HepG2 (cell line): ENCODE measurements around the gene CD58. TPM values are rescaled to one million over a fixed set of nuclear protein-coding genes. Genes with fewer than 3 reads are reported as not detected.

Experiments
- ATAC-seq: fragments of 200-7000 bp; cut with Tn5 transposase; 3 replicates; pipeline ENCODE4 v1.9.1; 2020; ENCODE audit warnings: mild to moderate bottlenecking, moderate library complexity
- BruUV-seq: library from RNA; stranded (reverse); fragments of 400-500 nt; replicated peaks from 2 replicates; lab custom pipeline; 2021; lab: Mats Ljungman, UMichigan
- CTCF ChIA-PET: fragments of 300-600 bp; formaldehyde crosslinking; extraction: SDS; loops from one replicate; lab custom pipeline; 2021; ENCODE audit warnings: low total read pairs, inconsistent platforms, low intra/inter-chr PET ratio; lab: Yijun Ruan, JAX
- POLR2A ChIA-PET: fragments of 350-600 bp; sonication (Branson Sonifier 250); formaldehyde crosslinking; loops from one replicate; lab custom pipeline; 2020; ENCODE audit warnings: antibody characterized with exemption, inconsistent platforms; lab: Yijun Ruan, JAX
- DNase-seq: peaks from one replicate; pipeline ENCODE4 v3.0.0-alpha.2; 2015; ENCODE audit warnings: low spot score
- FAIRE-seq: peaks from 3 replicates; lab custom pipeline; 2011; peaks lifted over from hg19 to GRCh38; lab: Jason Lieb, UNC
- H2AFZ ChIP-seq: one replicate; pipeline ENCODE4 v1.6.1; 2011; ENCODE audit warnings: low read length, inconsistent platforms
- H3K27ac ChIP-seq: fragments of 300-600 bp; 3 replicates; pipeline ENCODE4 v1.8.0; 2011; ENCODE audit warnings: mixed run types, mild to moderate bottlenecking, mixed read lengths, low read length, inconsistent platforms; ENCODE audit not compliant: insufficient read depth; ENCODE audit errors: extremely low read length
- H3K27me3 ChIP-seq, 2 experiments: fragments of 200-600 bp in 1 of 2; 2 replicates in 1 of 2; 3 replicates in 1 of 2; pipeline versions ENCODE4 v1.6.0 to v1.8.0; 2011; ENCODE audit warnings: low read length in 2 of 2, mild to moderate bottlenecking in 2 of 2, moderate library complexity in 2 of 2, inconsistent platforms in 1 of 2; ENCODE audit not compliant: insufficient read depth in 2 of 2, control insufficient read depth in 1 of 2
- H3K36me3 ChIP-seq, 2 experiments: fragments of 200-600 bp in 1 of 2; replicated peaks in 1 of 2; 2 replicates in 1 of 2; 3 replicates in 1 of 2; pipeline versions ENCODE4 v1.5.1 to v1.8.0; 2011; ENCODE audit warnings: low read length in 2 of 2, inconsistent platforms in 1 of 2; ENCODE audit not compliant: insufficient read depth in 2 of 2, control insufficient read depth in 1 of 2
- H3K4me1 ChIP-seq: 2 replicates; pipeline ENCODE4 v1.5.1; 2012; ENCODE audit warnings: low read length, inconsistent platforms; ENCODE audit not compliant: insufficient read depth
- H3K4me2 ChIP-seq: 2 replicates; pipeline ENCODE4 v1.6.0; 2011; ENCODE audit warnings: low read depth, low read length, inconsistent platforms
- H3K4me3 ChIP-seq, 3 experiments: fragments of 200-600 bp in 1 of 3; sonication (generic), shearing (Covaris generic) in 1 of 3; replicated peaks in 1 of 3; 2 replicates each; pipeline ENCODE4 v1.5.1; 2011 to 2016; ENCODE audit warnings: low read length in 3 of 3, inconsistent platforms in 2 of 3, low read depth in 2 of 3, mild to moderate bottlenecking in 2 of 3, control low read depth in 1 of 3, mixed read lengths in 1 of 3; ENCODE audit not compliant: insufficient read depth in 1 of 3
- H3K79me2 ChIP-seq: one replicate; pipeline ENCODE4 v1.6.1; 2011; ENCODE audit warnings: low read length, inconsistent platforms; ENCODE audit not compliant: insufficient read depth
- H3K9ac ChIP-seq: 2 replicates; pipeline ENCODE4 v1.6.0; 2011; ENCODE audit warnings: mild to moderate bottlenecking, low read depth, low read length, inconsistent platforms; ENCODE audit not compliant: insufficient read depth
- H3K9me3 ChIP-seq: 2 replicates; pipeline ENCODE4 v1.5.1; 2012; ENCODE audit warnings: mild to moderate bottlenecking, low read length
- H4K20me1 ChIP-seq: 2 replicates; pipeline ENCODE4 v1.6.0; 2011; ENCODE audit warnings: inconsistent platforms, mild to moderate bottlenecking, low read length, moderate library complexity; ENCODE audit not compliant: insufficient read depth
- ARNT2 ChIP-seq: sonication (generic); formaldehyde crosslinking; IDR thresholded peaks from 2 replicates; pipeline ENCODE4 v1.8.0; 2022; ENCODE audit warnings: mild to moderate bottlenecking, low read depth, missing genetic modification reagents, moderate library complexity
- ELF3 ChIP-seq: IDR thresholded peaks from 2 replicates; pipeline ENCODE4 v1.6.1; 2016; ENCODE audit warnings: missing genetic modification reagents, missing compliant biosample characterization
- IKZF4 ChIP-seq: sonication (generic); formaldehyde crosslinking; IDR thresholded peaks from 2 replicates; pipeline ENCODE4 v1.5.1; 2020; ENCODE audit warnings: borderline replicate concordance, mild to moderate bottlenecking, low read depth, missing genetic modification reagents; ENCODE audit errors: not compliant biosample characterization
- KDM5A ChIP-seq: fragments of 200-600 bp; sonication (generic); IDR thresholded peaks from 2 replicates; pipeline ENCODE4 v1.7.0; 2018; ENCODE audit warnings: antibody characterized with exemption, mild to moderate bottlenecking, low read length, borderline replicate concordance
- PAWR ChIP-seq: sonication (generic); formaldehyde crosslinking; IDR thresholded peaks from 2 replicates; pipeline ENCODE4 v1.4.0; 2020; ENCODE audit warnings: missing genetic modification reagents, mild to moderate bottlenecking, borderline replicate concordance
- SKIL ChIP-seq: sonication (generic); formaldehyde crosslinking; IDR thresholded peaks from 2 replicates; pipeline ENCODE4 v1.8.0; 2022; ENCODE audit warnings: missing genetic modification reagents, mild to moderate bottlenecking, moderate library complexity, borderline replicate concordance
- SMAD1 ChIP-seq: sonication (generic); formaldehyde crosslinking; IDR thresholded peaks from 2 replicates; pipeline ENCODE4 v1.4.0; 2020; ENCODE audit warnings: missing genetic modification reagents, low read depth, mild to moderate bottlenecking, borderline replicate concordance
- TAF1 ChIP-seq: sonication (generic); formaldehyde crosslinking; IDR thresholded peaks from 2 replicates; pipeline ENCODE4 v1.4.0; 2020; ENCODE audit warnings: missing genetic modification reagents
- TP53 ChIP-seq: sonication (generic); formaldehyde crosslinking; conservative IDR thresholded peaks from 2 replicates; pipeline ENCODE4 v1.4.0; 2020; ENCODE audit warnings: missing genetic modification reagents
- ZNF354B ChIP-seq: sonication (generic); formaldehyde crosslinking; IDR thresholded peaks from 2 replicates; pipeline ENCODE4 v1.8.0; 2022; ENCODE audit warnings: mild to moderate bottlenecking, missing genetic modification reagents
- ZNF557 ChIP-seq: sonication (generic); formaldehyde crosslinking; IDR thresholded peaks from 2 replicates; pipeline ENCODE4 v1.4.0; 2020; ENCODE audit warnings: missing genetic modification reagents
- ZNF644 ChIP-seq: IDR thresholded peaks from 2 replicates; pipeline ENCODE4 v1.6.1; 2016; ENCODE audit warnings: low read depth
- ZSCAN29 ChIP-seq: sonication (generic); formaldehyde crosslinking; conservative IDR thresholded peaks from 2 replicates; pipeline ENCODE4 v1.4.0; 2020; ENCODE audit warnings: mild to moderate bottlenecking, missing genetic modification reagents
- WGBS: methylation state at CpG from one replicate; pipeline ENCODE4 v1.1.6; 2017; ENCODE audit warnings: low lambda C conversion rate; 5-methylcytosine and 5-hydroxymethylcytosine counted together
- in situ Hi-C: cut with HindIII; loops from 2 replicates; pipeline ENCODE4 v1.10.0; 2017; ENCODE audit warnings: low pct_unique_long_range_greater_than_20kb; ENCODE audit not compliant: extremely low pct_ligation_motif_present
- intact Hi-C: fragments of 100-400 bp; cut with micrococcal nuclease; formaldehyde crosslinking; loops from one replicate; pipeline ENCODE4 v1.10.0; 2022; ENCODE audit not compliant: unreplicated experiment
- polyA plus RNA-seq, 8 experiments: library from polyadenylated mRNA; depleted of rRNA in 3 of 8; stranded (reverse) in 7 of 8; unstranded in 1 of 8; fragments of >200 nt; fragmentation: Illumina TruSeq in 4 of 8; extraction: Trizol in 4 of 8; gene quantifications; 2 replicates each; pipeline versions ENCODE4 v1.2.1 to v1.2.3, GENCODE V29; 2011 to 2016; ENCODE audit warnings: low read depth in 4 of 8, missing spikeins in 1 of 8, mixed read lengths in 1 of 8; ENCODE audit not compliant: insufficient read depth in 1 of 8
- total RNA-seq, 5 experiments: library from RNA; depleted of rRNA; stranded (reverse); fragments of >200 nt; fragmentation: Illumina TruSeq; extraction: Trizol; gene quantifications; 2 replicates each; pipeline ENCODE4 v1.2.3, GENCODE V29; 2016; ENCODE audit warnings: low read depth in 1 of 5
- TF ChIP-seq, protein P1 (sequence below): IDR thresholded peaks from 2 replicates; pipeline ENCODE4 v1.4.0; 2020; ENCODE audit warnings: mild to moderate bottlenecking, missing genetic modification reagents
- TF ChIP-seq, protein P2 (sequence below): sonication (generic); formaldehyde crosslinking; IDR thresholded peaks from 2 replicates; pipeline ENCODE4 v1.8.0; 2022; ENCODE audit warnings: mild to moderate bottlenecking, missing genetic modification reagents, borderline replicate concordance

The CD58 gene
- total and polyA plus RNA-seq, 2 of the 13 experiments (the other 11 are each of a cell fraction or from before 2014, with no cell fraction given): 9.4 to 13.5 TPM

DNA sequence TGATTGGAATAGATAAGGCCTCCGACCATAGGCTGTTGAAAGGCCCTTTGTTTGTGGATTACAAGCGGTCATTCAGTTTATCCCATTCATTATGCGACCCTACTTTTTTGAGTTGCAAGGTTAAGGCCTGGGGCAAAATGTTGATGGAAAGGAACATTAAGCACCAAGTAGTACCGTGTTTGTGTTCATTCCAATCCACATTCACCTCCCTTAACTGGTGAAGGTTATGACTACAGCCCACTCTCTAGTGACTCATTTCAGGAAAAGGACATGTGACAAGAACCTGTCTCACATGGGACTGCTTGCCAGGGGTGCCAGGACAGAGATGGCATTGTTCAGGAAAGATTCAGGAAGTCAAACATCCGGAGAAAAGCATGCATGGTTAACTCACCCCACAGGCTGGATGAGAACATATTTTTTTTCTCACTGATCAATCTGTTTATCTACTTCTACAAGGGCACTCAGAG lies 81.6 kb downstream of the CD58 start:
- Histone ChIP-seq H3K79me2 (peaks cover 68% of the 10 kb centered on the region), H3K9me3 (no peaks in the 10 kb centered on the region), H2AFZ (no peak overlapping the region), H3K4me2 (peak overlapping the region; percentile 42; the same call in 1 of the 2 replicates), H3K27ac (peak overlapping the region; percentile 91), H4K20me1 (no peaks in the 10 kb centered on the region), H3K36me3 (peaks cover 0 to 6% of the 10 kb centered on the region in 2 experiments; a peak in 3 of 5 replicates), H3K9ac (peak overlapping the region; percentile 74), H3K4me3 (peak overlapping the region in 1 of 3 experiments; percentile 9; a peak in 1 of 6 replicates), H3K27me3 (no peaks in the 10 kb centered on the region), H3K4me1 (peaks cover 100% of the 10 kb centered on the region)
- BruUV-seq: no TSS peak
- ATAC-seq (peak; percentile 63), FAIRE-seq (peak; percentile 76), DNase-seq (peak; percentile 98)
- POLR2A ChIA-PET: interaction anchor here (1.6 to 6.5 kb wide), 6 partner anchors 9 to 72 kb away, joined by 4 to 65 read pairs (median 10); no protein-coding TSS in a partner anchor
- intact Hi-C loops: loop anchor here (5.0 kb wide), 2 partner anchors 257 to 337 kb away; no protein-coding TSS in a partner anchor
- 13% methylated on average over 5 of the region's 5 CpGs for WGBS
- in situ Hi-C loops: loop anchor here (10.0 kb wide), 1 partner anchor 84 kb away; no protein-coding TSS in a partner anchor
- CTCF ChIA-PET: no interaction called here
- TF ChIP-seq ZNF644 (CRISPR knock-in tag): 0 out of 2 replicates have a peak, but pooled peaks have one; percentile 56
- TF ChIP-seq IKZF4 (CRISPR knock-in tag): no peak
- TF ChIP-seq KDM5A: no peak
- TF ChIP-seq SKIL (CRISPR knock-in tag): no peak
- no peak for TF ChIP-seq ZNF557 (CRISPR knock-in tag)
- TF ChIP-seq ELF3: peak; percentile 97
- TF ChIP-seq SMAD1: no peak
- TF ChIP-seq ZNF354B: no peak
- no peak for TF ChIP-seq ARNT2 (CRISPR knock-in tag)
- TF ChIP-seq ZSCAN29 (CRISPR knock-in tag): peak; percentile 74; the same call in 1 of the 2 replicates
- TF ChIP-seq, protein P1, sequence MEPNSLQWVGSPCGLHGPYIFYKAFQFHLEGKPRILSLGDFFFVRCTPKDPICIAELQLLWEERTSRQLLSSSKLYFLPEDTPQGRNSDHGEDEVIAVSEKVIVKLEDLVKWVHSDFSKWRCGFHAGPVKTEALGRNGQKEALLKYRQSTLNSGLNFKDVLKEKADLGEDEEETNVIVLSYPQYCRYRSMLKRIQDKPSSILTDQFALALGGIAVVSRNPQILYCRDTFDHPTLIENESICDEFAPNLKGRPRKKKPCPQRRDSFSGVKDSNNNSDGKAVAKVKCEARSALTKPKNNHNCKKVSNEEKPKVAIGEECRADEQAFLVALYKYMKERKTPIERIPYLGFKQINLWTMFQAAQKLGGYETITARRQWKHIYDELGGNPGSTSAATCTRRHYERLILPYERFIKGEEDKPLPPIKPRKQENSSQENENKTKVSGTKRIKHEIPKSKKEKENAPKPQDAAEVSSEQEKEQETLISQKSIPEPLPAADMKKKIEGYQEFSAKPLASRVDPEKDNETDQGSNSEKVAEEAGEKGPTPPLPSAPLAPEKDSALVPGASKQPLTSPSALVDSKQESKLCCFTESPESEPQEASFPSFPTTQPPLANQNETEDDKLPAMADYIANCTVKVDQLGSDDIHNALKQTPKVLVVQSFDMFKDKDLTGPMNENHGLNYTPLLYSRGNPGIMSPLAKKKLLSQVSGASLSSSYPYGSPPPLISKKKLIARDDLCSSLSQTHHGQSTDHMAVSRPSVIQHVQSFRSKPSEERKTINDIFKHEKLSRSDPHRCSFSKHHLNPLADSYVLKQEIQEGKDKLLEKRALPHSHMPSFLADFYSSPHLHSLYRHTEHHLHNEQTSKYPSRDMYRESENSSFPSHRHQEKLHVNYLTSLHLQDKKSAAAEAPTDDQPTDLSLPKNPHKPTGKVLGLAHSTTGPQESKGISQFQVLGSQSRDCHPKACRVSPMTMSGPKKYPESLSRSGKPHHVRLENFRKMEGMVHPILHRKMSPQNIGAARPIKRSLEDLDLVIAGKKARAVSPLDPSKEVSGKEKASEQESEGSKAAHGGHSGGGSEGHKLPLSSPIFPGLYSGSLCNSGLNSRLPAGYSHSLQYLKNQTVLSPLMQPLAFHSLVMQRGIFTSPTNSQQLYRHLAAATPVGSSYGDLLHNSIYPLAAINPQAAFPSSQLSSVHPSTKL (CRISPR knock-in tag): peak; percentile 94
- TF ChIP-seq TAF1 (CRISPR knock-in tag): no peak; the same call in 1 of the 2 replicates
- TF ChIP-seq, protein P2, sequence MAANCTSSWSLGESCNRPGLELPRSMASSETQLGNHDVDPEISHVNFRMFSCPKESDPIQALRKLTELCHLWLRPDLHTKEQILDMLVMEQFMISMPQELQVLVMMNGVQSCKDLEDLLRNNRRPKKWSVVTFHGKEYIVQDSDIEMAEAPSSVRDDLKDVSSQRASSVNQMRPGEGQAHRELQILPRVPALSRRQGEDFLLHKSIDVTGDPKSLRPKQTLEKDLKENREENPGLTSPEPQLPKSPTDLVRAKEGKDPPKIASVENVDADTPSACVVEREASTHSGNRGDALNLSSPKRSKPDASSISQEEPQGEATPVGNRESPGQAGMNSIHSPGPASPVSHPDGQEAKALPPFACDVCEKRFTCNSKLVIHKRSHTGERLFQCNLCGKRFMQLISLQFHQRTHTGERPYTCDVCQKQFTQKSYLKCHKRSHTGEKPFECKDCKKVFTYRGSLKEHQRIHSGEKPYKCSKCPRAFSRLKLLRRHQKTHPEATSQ (CRISPR knock-in tag): no peak
- no peak for TF ChIP-seq TP53 (CRISPR knock-in tag)
- no peak for TF ChIP-seq PAWR (CRISPR knock-in tag)
